GF-D8 (cell line): ENCODE data around the gene KIF1C.
"Not testable (repeated sequence)": the region's sequence is repeated elsewhere in the genome, so short reads cannot be mapped to it uniquely, and the experiment has no call there.

Source experiments
- DNase-seq: peaks from one replicate; lab custom pipeline; 2025; lab: John Stamatoyannopoulos, UW

The KIF1C gene

GRCh38 chr17:5044630-5045029, 46.9 kb downstream of the KIF1C start:
- DNase-seq: no peak

- no peak for DNase-seq
These were observed 47.7 kb downstream of the KIF1C start for GRCh38 chr17:5045496-5045895.

GRCh38 chr17:5047446-5047845, 49.7 kb downstream of the KIF1C start:
- DNase-seq: no peak

- no peak for DNase-seq
These were observed 51.6 kb downstream of the KIF1C start for GRCh38 chr17:5049314-5049841.

- no peak for DNase-seq
These were observed 52.5 kb downstream of the KIF1C start for GRCh38 chr17:5050278-5050677.

- no peak for DNase-seq
These were observed 57.8 kb downstream of the KIF1C start for GRCh38 chr17:5055543-5055942.

GRCh38 chr17:5065227-5065744, 67.5 kb downstream of the KIF1C start:
- no peak for DNase-seq

- no peak for DNase-seq
These were observed 70.5 kb downstream of the KIF1C start for GRCh38 chr17:5068236-5068635.

GRCh38 chr17:5069724-5070123, 72.0 kb downstream of the KIF1C start:
- no peak for DNase-seq

GRCh38 chr17:5075472-5075871, 77.7 kb downstream of the KIF1C start:
- not testable (repeated sequence) for DNase-seq

- DNase-seq: not testable (repeated sequence)
These were observed 79.5 kb downstream of the KIF1C start for GRCh38 chr17:5077275-5077674.

GRCh38 chr17:5077781-5078105, 80.0 kb downstream of the KIF1C start:
- no peak for DNase-seq
